Activated T-cell treated with anti-CD3 and anti-CD28 coated beads, Interleukin-2, amount 50 U/mL, for 72 hours (primary cell): ENCODE measurements around the gene PCDH15. TPM values are rescaled to one million over a fixed set of nuclear protein-coding genes. Genes with fewer than 3 reads are reported as not detected.

Source experiments
- ATAC-seq, 2 donors: fragments of 150-1000 bp; cut with Tn5 transposase; replicated peaks in 1 of 2; 2 replicates each; pipeline ENCODE4 v1.10.0; 2021; ENCODE audit warnings: moderate library complexity in 2 of 2, mild to moderate bottlenecking in 1 of 2
- DNase-seq, 2 donors: peaks; one replicate each; pipeline ENCODE4 v3.0.0; 2021 to 2022; ENCODE audit warnings: mixed read lengths in 1 of 2
- H3K27ac Mint-ChIP-seq: one replicate; pipeline ENCODE4 v1.8.0; 2022; ENCODE audit warnings: mild to moderate bottlenecking, moderate library complexity, mixed read lengths
- H3K27me3 Mint-ChIP-seq: one replicate; pipeline ENCODE4 v1.8.0; 2022; ENCODE audit warnings: low read depth, mixed read lengths
- H3K36me3 Mint-ChIP-seq, 2 donors: one replicate each; pipeline ENCODE4 v1.8.0; 2022; ENCODE audit warnings: mixed read lengths in 2 of 2, mild to moderate bottlenecking in 1 of 2; ENCODE audit not compliant: insufficient read depth in 2 of 2
- H3K4me1 Mint-ChIP-seq: one replicate; pipeline ENCODE4 v1.8.0; 2022; ENCODE audit warnings: low read depth, mixed read lengths
- H3K4me3 Mint-ChIP-seq, 2 donors: one replicate each; pipeline ENCODE4 v1.8.0; 2022; ENCODE audit warnings: mild to moderate bottlenecking in 2 of 2, mixed read lengths in 2 of 2, moderate library complexity in 2 of 2
- H3K9me3 Mint-ChIP-seq, 2 donors: one replicate each; pipeline ENCODE4 v1.8.0; 2022; ENCODE audit warnings: mixed read lengths in 2 of 2
- total RNA-seq, 2 donors: library from RNA; stranded (reverse); gene quantifications; one replicate each; pipeline ENCODE4 v1.2.3, GENCODE V29; 2022

The PCDH15 gene
- total RNA-seq, 2 donors from 2014 or later, result not detected

DNA sequence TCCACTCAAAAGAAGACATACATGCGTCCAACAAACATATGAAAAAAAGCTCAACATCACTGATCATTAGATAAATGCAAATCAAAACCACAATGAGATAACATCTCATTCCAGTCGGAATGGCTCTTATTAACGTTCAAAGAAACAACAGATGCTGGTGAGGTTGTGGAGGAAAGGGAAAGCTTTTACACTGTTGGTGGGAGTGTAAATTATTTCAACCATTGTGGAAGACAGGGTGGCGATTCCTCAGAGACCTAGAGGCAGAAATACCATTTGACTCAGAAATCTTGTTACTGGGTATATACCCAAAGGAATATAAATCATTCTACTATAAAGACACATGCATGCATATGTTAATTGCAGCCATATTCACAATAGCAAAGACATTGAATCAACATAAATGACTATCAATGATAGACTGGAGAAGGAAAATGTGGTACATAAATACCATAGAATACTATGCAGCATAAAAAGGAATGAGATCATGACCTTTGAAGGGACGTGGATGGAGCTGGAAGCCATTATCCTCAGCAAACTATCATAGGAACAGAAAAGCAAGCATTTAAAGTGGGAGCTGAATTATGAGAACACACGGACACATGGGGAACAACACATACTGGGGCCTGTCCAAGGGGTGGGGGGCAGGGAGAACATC lies 28.4 kb downstream of the PCDH15 start:
- Mint-ChIP-seq H3K4me3 (no peak overlapping the region), H3K27ac (no peak overlapping the region), H3K4me1 (no peaks in the 10 kb centered on the region), H3K9me3 (peaks cover 5 to 16% of the 10 kb centered on the region in 2 donors), H3K27me3 (no peaks in the 10 kb centered on the region), H3K36me3 (peaks cover 0 to 1% of the 10 kb centered on the region in 2 donors)
- no peak for ATAC-seq
- DNase-seq, result no peak

DNA sequence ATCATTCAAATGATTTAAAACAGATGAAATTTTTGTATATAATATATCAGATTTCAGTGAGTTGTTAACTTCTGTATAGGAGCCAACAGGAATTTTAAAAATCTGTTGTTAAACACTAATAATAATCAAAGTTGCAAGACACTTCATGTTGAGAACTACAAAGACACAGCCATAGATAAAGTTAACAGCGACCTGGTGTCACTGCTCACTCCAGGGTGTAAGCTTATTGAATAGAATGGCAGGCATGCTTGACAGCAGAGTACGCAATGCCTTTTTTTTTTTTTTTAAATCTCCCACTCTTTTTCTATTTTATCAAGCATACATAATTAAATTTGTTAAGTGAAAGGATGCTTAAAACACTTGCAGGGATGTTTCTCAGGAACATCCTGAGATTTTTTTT lies 32.0 kb downstream of the PCDH15 start:
- ATAC-seq, result no peak
- H3K27me3 Mint-ChIP-seq, result no peaks in the 10 kb centered on the region
- no peaks in the 10 kb centered on the region for H3K4me1 Mint-ChIP-seq
- H3K27ac Mint-ChIP-seq, result no peak overlapping the region
- peaks cover 0 to 7% of the 10 kb centered on the region in 2 donors for H3K9me3 Mint-ChIP-seq
- no peaks in the 10 kb centered on the region for H3K36me3 Mint-ChIP-seq
- H3K4me3 Mint-ChIP-seq, result no peak overlapping the region
- DNase-seq, result no peak

DNA sequence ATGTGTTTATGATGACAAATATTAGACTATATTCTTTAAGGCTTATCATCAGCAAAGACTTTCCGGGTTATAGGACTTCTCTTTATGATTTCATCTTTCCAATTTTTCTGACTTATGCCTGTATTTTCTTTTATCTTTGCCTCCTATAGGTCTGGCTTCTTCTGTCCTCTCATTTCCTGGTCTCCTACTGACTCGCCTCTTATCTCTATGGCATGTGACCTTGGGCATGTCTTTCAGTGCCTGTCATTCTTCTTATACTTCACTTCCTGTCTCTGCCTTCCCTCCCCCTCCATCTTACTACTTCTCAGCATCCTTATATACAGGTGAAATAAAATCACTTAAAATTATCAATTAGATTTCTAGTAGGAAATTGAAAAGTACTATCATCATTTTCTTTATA lies 42.2 kb downstream of the PCDH15 start:
- no peak overlapping the region for H3K27ac Mint-ChIP-seq
- no peaks in the 10 kb centered on the region for H3K27me3 Mint-ChIP-seq
- H3K9me3 Mint-ChIP-seq, result peaks cover 3 to 4% of the 10 kb centered on the region in 2 donors
- ATAC-seq, result no peak
- no peaks in the 10 kb centered on the region for H3K36me3 Mint-ChIP-seq
- no peaks in the 10 kb centered on the region for H3K4me1 Mint-ChIP-seq
- no peak for DNase-seq
- H3K4me3 Mint-ChIP-seq, result no peak overlapping the region

DNA sequence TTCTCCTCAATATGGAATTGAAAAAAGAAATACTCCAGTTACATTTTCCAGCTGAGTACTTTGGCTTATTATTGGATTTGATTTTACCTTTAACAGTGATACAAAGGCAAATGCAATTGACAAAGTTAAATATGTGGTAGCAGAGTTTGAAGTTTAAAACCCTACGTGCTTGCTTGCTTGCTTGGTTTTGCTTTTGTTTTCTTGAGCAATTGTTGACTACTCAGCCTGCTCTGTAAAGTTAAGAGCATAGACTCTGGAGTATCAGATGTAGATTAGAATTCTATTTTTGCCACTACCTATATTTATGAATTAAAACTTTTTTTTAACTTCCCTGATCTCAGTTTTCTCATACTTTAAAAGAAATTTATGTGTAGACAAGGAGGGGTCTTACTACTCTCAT lies 51.4 kb downstream of the PCDH15 start:
- DNase-seq (no peak), ATAC-seq (no peak)
- no peaks in the 10 kb centered on the region for H3K27me3 Mint-ChIP-seq
- H3K4me3 Mint-ChIP-seq, result no peak overlapping the region
- no peaks in the 10 kb centered on the region for H3K36me3 Mint-ChIP-seq
- no peak overlapping the region for H3K27ac Mint-ChIP-seq
- peaks cover 2 to 9% of the 10 kb centered on the region in 2 donors for H3K9me3 Mint-ChIP-seq
- no peaks in the 10 kb centered on the region for H3K4me1 Mint-ChIP-seq

DNA sequence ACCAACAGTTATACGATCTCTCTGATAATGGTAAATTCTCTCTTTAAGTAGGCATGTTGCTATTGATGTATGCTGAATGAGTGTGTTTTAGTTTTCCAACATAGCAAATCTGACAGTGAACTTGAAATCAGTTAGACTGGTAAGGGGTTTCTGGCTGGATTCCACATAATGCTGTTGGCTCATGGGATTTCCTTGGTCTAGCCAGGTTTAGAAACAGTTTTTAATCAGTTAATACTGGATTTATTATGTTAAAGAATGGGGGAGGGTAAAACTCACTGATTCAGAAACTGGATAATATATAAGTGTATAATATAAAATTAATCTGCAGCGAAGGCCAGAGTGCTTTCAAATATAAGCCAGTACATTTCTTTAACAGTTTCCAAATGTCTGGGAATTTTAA lies 55.6 kb downstream of the PCDH15 start:
- Mint-ChIP-seq H3K9me3 (peaks cover 6 to 10% of the 10 kb centered on the region in 2 donors), H3K36me3 (no peaks in the 10 kb centered on the region), H3K4me1 (no peaks in the 10 kb centered on the region), H3K27me3 (no peaks in the 10 kb centered on the region), H3K27ac (no peak overlapping the region), H3K4me3 (no peak overlapping the region)
- ATAC-seq (no peak), DNase-seq (no peak)

DNA sequence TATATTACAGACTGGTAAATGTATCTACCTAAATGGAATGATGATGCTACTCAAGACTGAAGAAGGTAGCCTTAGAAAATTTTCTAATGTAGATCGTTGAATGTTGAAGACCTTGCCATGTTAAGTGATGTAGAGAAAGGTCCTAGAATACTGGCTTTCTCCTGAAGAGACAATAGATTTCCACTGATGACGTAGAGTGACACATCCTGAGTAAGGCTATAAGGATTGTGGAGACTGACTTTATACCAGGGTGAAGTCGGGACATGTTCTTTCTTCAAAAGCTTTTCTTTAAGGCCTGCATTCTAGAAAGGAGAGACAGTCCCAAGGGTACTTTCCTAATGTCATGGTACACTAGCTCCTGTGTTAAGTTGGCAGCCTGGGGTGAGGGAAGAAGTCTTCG lies 58.6 kb downstream of the PCDH15 start:
- no peaks in the 10 kb centered on the region for H3K27me3 Mint-ChIP-seq
- no peaks in the 10 kb centered on the region for H3K4me1 Mint-ChIP-seq
- DNase-seq (no peak), ATAC-seq (no peak)
- H3K36me3 Mint-ChIP-seq, result no peaks in the 10 kb centered on the region
- no peak overlapping the region for H3K4me3 Mint-ChIP-seq
- H3K27ac Mint-ChIP-seq, result no peak overlapping the region
- peaks cover 10 to 12% of the 10 kb centered on the region in 2 donors for H3K9me3 Mint-ChIP-seq

DNA sequence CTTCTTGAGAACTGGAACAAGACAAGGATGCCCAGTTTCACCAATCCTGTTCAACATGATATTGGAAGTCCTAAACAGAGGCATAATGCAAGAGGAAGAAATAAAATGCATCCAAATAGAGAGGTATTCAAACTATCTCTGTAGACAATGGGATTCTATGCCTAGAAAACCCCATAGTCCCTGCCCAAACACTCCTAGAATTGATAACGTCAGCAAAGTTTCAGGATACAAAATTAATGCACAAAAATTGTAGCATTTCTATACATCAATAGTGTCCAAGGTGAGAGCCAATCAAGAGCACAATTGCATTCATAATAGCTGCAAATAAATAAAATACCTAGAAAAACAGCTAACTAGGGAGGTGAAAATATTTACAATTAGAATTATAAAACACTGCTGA lies 72.5 kb downstream of the PCDH15 start:
- no peaks in the 10 kb centered on the region for H3K4me1 Mint-ChIP-seq
- no peak overlapping the region for H3K4me3 Mint-ChIP-seq
- no peaks in the 10 kb centered on the region for H3K27me3 Mint-ChIP-seq
- no peak for DNase-seq
- ATAC-seq, result no peak
- H3K9me3 Mint-ChIP-seq, result peaks cover 5 to 8% of the 10 kb centered on the region in 2 donors
- no peaks in the 10 kb centered on the region for H3K36me3 Mint-ChIP-seq
- no peak overlapping the region for H3K27ac Mint-ChIP-seq

DNA sequence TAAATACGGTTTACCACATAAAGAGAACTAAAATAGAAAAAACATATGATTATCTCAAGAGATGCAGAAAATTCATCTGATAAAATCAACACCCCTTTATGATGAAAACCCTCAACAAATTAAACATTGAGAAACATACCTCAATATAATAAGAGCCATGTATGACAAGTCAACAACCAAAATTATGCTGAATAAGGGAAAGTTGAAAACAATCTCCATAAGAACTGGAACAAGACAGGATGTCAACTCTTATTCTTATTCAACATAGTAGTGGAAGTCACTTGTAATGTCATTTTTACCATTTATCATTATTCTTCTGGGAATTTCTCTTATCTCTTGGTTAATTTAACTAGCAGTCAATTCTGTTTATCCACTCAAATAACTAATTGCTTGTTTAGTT lies 79.0 kb downstream of the PCDH15 start:
- H3K4me3 Mint-ChIP-seq, result no peak overlapping the region
- DNase-seq, result no peak
- no peak for ATAC-seq

DNA sequence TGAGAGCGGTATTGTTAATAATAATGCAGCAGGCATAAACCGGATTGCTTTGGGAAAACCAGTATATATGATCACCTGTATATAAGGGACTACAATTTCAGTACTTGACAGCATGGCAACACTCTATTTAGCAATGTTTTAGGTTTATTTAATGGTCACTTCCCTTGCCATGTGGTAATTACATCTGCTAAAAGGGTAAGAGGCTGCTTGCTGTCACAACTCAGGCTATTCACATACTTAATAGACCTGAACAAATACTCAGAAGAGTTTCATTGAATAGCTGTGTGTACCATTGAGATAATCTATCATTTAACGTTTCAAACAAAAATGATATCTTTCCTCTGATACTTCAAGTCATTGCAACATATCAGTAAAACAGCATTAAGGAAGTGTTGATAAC lies 90.1 kb downstream of the PCDH15 start:
- no peaks in the 10 kb centered on the region for H3K36me3 Mint-ChIP-seq
- no peak overlapping the region for H3K27ac Mint-ChIP-seq
- H3K4me1 Mint-ChIP-seq, result no peaks in the 10 kb centered on the region
- H3K9me3 Mint-ChIP-seq, result peaks cover 0 to 3% of the 10 kb centered on the region in 2 donors
- no peaks in the 10 kb centered on the region for H3K27me3 Mint-ChIP-seq
- no peak overlapping the region for H3K4me3 Mint-ChIP-seq
- DNase-seq, result no peak
- no peak for ATAC-seq

More for the DNA sequence above, 79.0 kb downstream of the PCDH15 start:
- Mint-ChIP-seq H3K27me3 (no peaks in the 10 kb centered on the region), H3K4me1 (no peaks in the 10 kb centered on the region), H3K36me3 (no peaks in the 10 kb centered on the region), H3K27ac (no peak overlapping the region), H3K9me3 (peaks cover 6 to 10% of the 10 kb centered on the region in 2 donors)

DNA sequence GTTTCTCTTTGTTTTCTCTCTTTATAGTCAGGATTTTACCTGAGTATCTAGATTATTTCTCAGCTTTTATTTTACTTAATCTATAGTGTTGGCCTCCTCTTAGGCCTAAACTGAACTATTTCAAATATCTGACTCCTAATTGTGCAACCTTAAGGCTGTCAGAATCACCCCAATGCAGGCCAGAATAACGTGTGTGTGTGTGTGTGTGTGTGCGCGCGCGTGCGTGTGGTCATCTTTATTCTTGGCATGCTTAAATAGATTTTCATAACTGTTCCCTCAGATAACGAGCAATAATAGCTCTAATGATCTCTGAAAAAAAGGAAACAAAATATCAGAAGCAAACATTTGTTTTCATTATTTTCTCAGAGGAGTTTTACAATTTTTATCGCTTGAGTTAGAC lies 92.4 kb downstream of the PCDH15 start:
- H3K27ac Mint-ChIP-seq, result no peak overlapping the region
- H3K9me3 Mint-ChIP-seq, result peaks cover 0 to 2% of the 10 kb centered on the region in 2 donors
- DNase-seq, result no peak
- H3K27me3 Mint-ChIP-seq, result no peaks in the 10 kb centered on the region
- H3K36me3 Mint-ChIP-seq, result no peaks in the 10 kb centered on the region
- no peaks in the 10 kb centered on the region for H3K4me1 Mint-ChIP-seq
- H3K4me3 Mint-ChIP-seq, result no peak overlapping the region
- ATAC-seq, result no peak

DNA sequence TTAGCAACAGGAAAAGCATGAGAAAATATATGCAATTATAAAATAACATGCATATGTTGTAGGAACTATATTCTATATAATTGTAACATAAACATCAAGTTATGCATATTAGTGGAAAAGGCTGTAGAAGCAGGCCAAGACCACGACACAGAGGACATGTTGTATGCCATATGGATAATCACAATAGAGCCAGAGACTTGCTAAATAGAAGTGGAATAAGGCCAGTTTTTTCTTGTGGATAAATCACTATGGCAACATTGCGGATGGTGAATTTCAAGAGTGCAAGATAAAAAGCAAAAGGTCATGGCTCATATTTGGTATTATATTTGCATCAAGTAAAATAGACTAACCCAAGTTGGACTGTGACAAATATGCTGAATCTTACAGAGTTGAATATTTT lies 93.0 kb downstream of the PCDH15 start:
- peaks cover 0 to 3% of the 10 kb centered on the region in 2 donors for H3K9me3 Mint-ChIP-seq
- no peak overlapping the region for H3K4me3 Mint-ChIP-seq
- no peaks in the 10 kb centered on the region for H3K36me3 Mint-ChIP-seq
- no peaks in the 10 kb centered on the region for H3K4me1 Mint-ChIP-seq
- DNase-seq, result no peak
- H3K27me3 Mint-ChIP-seq, result no peaks in the 10 kb centered on the region
- no peak overlapping the region for H3K27ac Mint-ChIP-seq
- no peak for ATAC-seq

DNA sequence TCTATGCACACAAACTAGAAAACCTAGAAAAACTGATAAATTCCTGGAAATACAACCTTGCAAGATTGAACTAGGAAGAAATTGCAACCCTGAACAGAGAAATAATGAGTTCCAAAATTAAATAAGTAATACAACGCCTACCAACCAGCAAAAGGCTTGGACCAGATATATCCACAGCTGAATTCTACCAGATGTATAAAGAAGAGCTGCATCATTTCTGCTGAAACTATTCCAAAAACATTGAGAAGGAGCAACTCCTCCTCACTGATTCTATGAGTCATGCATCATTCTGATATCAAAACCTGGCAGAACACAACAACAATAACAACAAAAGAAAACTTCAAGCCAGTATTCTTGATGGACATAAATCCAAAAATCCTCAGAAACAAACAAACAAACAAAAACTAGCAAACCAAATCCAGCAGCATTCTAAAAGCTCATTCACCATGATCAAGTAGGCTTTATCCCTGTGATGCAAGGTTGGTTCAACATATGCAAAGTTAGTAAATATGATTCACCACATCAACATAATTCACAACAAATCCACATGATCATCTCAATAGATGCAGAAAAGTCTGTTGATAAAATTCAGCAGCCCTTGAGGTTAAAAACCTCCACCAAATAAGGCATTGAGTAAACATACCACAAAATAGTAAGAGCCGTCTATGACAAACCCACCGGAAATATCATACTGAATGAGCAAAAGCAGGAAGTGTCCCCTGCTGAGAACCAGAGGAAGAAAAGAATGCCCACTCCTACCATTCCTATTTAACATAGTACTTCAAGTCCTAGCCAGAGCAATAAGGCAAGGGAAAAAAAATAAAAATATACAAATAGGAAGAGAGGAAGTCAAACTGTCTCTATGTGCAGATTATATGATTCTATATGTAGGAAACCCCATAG lies 98.2 kb downstream of the PCDH15 start:
- no peaks in the 10 kb centered on the region for H3K4me1 Mint-ChIP-seq
- ATAC-seq (no peak), DNase-seq (no peak)
- H3K27ac Mint-ChIP-seq, result no peak overlapping the region
- H3K27me3 Mint-ChIP-seq, result no peaks in the 10 kb centered on the region
- H3K4me3 Mint-ChIP-seq, result no peak overlapping the region
- H3K9me3 Mint-ChIP-seq, result peaks cover 4 to 16% of the 10 kb centered on the region in 2 donors
- peaks cover 2% of the 10 kb centered on the region in 2 donors for H3K36me3 Mint-ChIP-seq

DNA sequence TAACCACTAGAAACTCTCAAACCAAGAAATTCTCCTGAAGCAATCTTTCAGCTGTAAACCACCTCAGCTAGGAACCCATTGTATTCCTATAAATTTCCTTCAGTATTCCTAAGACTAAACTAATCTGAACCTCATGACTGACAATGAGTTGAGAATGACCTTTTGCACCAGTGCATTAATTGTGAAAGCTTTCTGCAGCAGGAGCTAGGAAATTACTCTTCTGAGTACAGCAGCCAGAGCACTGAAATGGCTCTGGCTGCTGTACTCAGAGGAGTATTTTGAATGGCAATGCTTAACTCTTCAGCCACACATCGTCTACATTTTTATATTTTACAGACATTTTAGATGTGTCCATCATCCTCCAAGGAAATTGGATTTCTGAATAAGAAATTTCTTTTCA lies 109.7 kb downstream of the PCDH15 start:
- no peaks in the 10 kb centered on the region for H3K27me3 Mint-ChIP-seq
- DNase-seq, result no peak
- no peaks in the 10 kb centered on the region for H3K4me1 Mint-ChIP-seq
- H3K27ac Mint-ChIP-seq, result no peak overlapping the region
- ATAC-seq, result no peak
- no peaks in the 10 kb centered on the region for H3K9me3 Mint-ChIP-seq
- H3K36me3 Mint-ChIP-seq, result no peaks in the 10 kb centered on the region
- H3K4me3 Mint-ChIP-seq, result no peak overlapping the region
